ENCODE measurements around the gene SLC25A22. TPM values are rescaled to one million over a fixed set of nuclear protein-coding genes. Genes with fewer than 3 reads are reported as not detected.
A peak's percentile ranks its signal among the peaks of the same experiment; 100 is the strongest.

Gene SLC25A22
- total RNA-seq, 3 donors from 2014 or later = 2.7 to 11.5 (median 4.7) TPM

DNA sequence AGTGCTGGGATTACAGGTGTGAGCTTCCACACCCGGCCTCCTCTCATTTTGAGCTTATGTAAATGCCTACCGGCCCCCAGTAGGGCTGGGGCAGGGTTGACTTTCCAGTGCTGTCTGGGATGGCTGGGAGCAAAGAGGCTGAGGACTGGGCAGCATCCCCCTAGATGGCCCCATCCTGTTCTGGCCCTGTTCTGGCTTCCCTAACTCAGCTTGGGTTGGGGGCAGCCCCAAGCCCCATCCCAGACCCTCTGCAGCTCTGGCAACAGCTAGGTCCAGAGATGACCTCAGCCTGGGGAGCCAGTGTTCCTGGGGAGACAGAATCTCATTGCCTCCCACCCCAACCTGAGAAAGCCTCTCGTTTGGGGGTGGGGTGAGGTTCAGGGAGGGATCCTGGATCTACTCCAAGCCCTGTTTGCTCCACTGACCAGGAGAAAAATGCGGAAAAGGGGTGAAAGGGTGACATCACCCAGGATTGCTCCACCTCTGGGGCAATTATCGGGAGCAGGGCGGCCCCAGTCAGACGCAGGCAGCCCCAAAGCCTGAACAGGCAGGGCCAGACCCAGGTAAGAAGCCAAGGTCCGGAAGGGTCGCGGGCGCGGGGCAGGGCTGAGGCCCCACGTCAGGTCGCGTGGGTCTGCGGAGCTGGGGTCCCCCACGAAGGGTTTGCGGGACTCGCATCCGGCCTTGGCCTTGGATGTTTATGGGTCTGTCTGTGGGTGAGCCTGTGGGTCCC is 20.5 kb upstream of the SLC25A22 start, which contains the start of gene PNPLA2:
Gene PNPLA2 (plus strand): TSS at position 519 of the 733 bp plus-strand sequence. CDS start 805 bp downstream, outside the sequence.
- no peaks in the 10 kb centered on the region for H3K27me3 ChIP-seq
- H3K4me3 ChIP-seq = peak within 1 kb of the TSS; percentile 82 to 100 (median 94)
- TF ChIP-seq POLR2AphosphoS5 (IDR thresholded peaks at IDR 0.05) (peak in 2 of 3 donors; percentile 80 to 82), POLR2A (IDR thresholded peaks at IDR 0.05) (peak; percentile 28)
- TF ChIP-seq, protein P1, sequence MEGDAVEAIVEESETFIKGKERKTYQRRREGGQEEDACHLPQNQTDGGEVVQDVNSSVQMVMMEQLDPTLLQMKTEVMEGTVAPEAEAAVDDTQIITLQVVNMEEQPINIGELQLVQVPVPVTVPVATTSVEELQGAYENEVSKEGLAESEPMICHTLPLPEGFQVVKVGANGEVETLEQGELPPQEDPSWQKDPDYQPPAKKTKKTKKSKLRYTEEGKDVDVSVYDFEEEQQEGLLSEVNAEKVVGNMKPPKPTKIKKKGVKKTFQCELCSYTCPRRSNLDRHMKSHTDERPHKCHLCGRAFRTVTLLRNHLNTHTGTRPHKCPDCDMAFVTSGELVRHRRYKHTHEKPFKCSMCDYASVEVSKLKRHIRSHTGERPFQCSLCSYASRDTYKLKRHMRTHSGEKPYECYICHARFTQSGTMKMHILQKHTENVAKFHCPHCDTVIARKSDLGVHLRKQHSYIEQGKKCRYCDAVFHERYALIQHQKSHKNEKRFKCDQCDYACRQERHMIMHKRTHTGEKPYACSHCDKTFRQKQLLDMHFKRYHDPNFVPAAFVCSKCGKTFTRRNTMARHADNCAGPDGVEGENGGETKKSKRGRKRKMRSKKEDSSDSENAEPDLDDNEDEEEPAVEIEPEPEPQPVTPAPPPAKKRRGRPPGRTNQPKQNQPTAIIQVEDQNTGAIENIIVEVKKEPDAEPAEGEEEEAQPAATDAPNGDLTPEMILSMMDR (IDR thresholded peaks at IDR 0.05) = no peak
- no peaks in the 10 kb centered on the region for H3K9me3 ChIP-seq
- peak in 1 of 2 donors; percentile 81 for DNase-seq (ENCODE audit: low spot score in 2 of 2)
- peak within 1 kb of the TSS; percentile 98 to 100 for H3K27ac ChIP-seq
- intact Hi-C loops (cut with DNase I; ENCODE audit: low total_unique reads) = no loop called here
- no peaks in the 10 kb centered on the region for H3K36me3 ChIP-seq
- H3K4me1 ChIP-seq = peaks cover 12 to 23% of the 10 kb centered on the region in 2 donors

DNA sequence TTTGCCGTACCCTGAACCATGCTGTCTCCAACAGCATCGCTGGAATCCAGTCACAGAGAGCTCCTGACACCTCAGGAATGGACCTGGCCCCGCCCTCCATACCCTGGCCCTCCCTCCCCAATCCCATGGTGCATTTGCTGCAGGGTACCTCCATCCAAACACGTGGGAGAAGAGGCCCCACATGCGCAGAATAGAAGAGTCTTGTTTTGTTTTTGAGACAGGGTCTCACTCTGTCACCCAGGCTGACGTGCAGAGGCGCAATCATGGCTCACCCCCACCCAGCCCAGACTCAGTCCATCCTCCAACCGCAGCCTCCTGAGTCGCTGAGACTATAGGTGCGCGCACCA is 18.3 kb upstream of the SLC25A22 start:
- H3K27me3 ChIP-seq = no peaks in the 10 kb centered on the region
- DNase-seq (ENCODE audit: low spot score in 2 of 2) = no peak
- H3K27ac ChIP-seq = peak overlapping the region in 1 of 2 donors; percentile 16
- H3K9me3 ChIP-seq = no peaks in the 10 kb centered on the region
- peaks cover 12 to 14% of the 10 kb centered on the region in 2 donors for H3K4me1 ChIP-seq
- no peak overlapping the region for H3K4me3 ChIP-seq
- H3K36me3 ChIP-seq = no peaks in the 10 kb centered on the region
- no peak for TF ChIP-seq POLR2A (IDR thresholded peaks at IDR 0.05)
- no peak for TF ChIP-seq POLR2AphosphoS5 (IDR thresholded peaks at IDR 0.05)
- TF ChIP-seq, protein P1 (IDR thresholded peaks at IDR 0.05) = no peak
- intact Hi-C loops (cut with DNase I; ENCODE audit: low total_unique reads) = no loop called here

DNA sequence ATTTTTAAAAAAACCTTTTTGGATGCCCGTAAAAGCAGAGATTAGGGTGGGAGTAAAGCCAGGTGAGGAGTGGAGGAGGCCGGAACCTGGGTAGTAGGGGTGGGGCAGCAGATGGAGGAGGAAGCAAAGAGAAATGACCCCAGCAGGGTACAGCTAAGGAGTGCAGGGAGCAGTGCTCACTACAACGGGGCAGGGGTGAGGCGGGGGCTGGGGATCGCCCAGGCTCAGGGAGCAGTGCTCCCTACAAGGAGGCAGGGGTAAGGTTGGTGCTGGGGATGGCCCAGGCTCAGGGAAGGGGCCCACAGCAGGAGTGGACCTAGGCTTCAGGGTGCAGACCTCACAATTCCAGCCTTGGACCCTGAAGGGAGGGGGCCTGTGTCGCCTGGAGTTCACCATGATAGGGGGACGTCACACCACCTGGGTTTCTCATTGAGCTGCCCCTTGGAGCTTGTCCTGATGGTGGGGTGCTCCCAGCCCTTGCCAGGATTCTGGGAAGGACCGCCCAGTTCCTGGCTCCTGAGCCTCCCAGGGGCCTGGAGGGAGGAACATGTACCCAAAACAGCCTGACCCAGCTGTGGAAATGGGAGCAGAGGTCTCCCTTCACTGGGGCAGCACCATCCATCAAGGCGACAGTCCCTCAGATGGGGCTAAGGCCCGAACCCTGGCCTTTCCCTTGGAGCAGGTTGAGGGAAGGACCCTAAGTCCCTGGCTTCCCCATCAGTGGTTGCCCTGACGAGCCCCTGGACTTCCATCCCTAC is 17.8 kb upstream of the SLC25A22 start:
- Histone ChIP-seq H3K4me1 (peaks cover 6 to 14% of the 10 kb centered on the region in 2 donors), H3K4me3 (no peak overlapping the region), H3K36me3 (no peaks in the 10 kb centered on the region), H3K27me3 (no peaks in the 10 kb centered on the region), H3K27ac (peak overlapping the region in 1 of 2 donors; percentile 16), H3K9me3 (no peaks in the 10 kb centered on the region)
- DNase-seq (ENCODE audit: low spot score in 2 of 2) = no peak
- intact Hi-C loops (cut with DNase I; ENCODE audit: low total_unique reads) = no loop called here
- TF ChIP-seq POLR2A (IDR thresholded peaks at IDR 0.05) (no peak), POLR2AphosphoS5 (IDR thresholded peaks at IDR 0.05) (no peak)
- TF ChIP-seq, protein P1 (IDR thresholded peaks at IDR 0.05) = no peak

DNA sequence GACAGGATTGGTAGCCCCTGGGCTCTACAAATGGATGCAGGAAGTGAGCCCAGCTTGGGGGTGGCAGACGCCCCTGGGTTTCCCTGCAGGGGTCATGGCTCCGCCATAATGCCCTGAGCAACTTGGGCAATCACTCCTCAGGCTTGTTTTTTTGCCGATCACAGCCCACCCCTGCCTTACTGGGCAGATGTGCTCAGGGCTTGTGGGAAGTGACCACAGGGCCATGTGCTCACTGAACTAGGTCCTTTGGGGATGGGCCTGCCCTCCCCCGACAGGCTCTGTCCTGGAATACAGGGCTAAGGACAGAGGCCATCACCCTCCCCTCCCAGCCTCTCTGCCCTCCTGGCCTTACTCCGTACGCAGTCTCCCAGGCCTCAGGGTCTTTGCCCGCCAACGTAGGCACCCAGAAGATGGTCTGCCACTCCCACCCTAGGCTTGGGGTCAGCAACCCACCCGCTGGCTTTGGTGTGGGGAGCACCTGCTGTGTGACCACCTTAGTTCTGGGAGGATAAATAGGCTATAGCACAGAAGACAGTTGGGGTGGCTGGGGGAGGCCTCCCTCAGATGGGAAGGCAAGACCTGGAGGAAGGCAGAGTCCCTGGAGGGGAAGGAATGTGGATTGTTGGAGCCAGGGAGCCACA is 15.5 kb upstream of the SLC25A22 start:
- Histone ChIP-seq H3K27ac (peak overlapping the region in 1 of 2 donors; percentile 34), H3K4me3 (no peak overlapping the region), H3K36me3 (no peaks in the 10 kb centered on the region), H3K27me3 (no peaks in the 10 kb centered on the region), H3K4me1 (peaks cover 3 to 11% of the 10 kb centered on the region in 2 donors), H3K9me3 (no peaks in the 10 kb centered on the region)
- TF ChIP-seq POLR2AphosphoS5 (IDR thresholded peaks at IDR 0.05) (no peak), POLR2A (IDR thresholded peaks at IDR 0.05) (no peak)
- TF ChIP-seq, protein P1 (IDR thresholded peaks at IDR 0.05) = no peak
- no peak for DNase-seq (ENCODE audit: low spot score in 2 of 2)
- intact Hi-C loops (cut with DNase I; ENCODE audit: low total_unique reads) = no loop called here

Data from breast epithelium (tissue), 4 donors.